ENCODE data around the gene COL13A1. TPM values are rescaled to one million over a fixed set of nuclear protein-coding genes. Genes with fewer than 3 reads are reported as not detected.
A peak's percentile ranks its signal among the peaks of the same experiment; 100 is the strongest.

The COL13A1 gene
- total and polyA plus RNA-seq, 2 experiments from 2014 or later: 5.2 to 8.6 TPM

DNA sequence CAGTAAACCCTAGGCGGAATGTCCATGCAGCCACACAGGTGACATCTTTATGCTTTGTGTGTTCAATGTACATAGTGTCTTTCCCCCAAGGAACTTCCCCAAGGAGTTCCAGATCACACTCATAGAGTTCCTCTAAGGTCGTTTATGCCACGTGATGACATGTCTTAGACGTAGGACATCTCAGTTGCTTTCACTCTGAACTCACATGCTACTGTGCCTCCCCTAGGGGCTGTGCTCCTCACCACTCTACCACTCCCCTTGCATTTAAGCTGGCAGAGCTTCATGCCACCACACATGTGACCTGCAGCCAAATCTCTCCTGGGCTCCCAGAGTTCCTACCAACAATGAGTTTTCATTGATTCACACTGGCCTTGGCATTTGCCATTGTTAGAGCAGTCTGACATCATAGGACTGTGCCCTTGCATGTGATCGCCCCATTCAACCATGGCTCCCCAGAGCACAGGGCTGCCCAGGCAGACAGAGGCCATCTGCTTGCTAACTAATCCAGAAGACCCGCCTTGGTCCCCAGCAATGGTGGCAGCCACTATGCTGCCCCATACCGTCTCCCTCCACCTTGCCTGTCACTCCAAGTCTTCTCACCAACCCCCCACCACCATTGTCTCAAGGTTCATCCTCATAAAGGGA lies 155.7 kb downstream of the COL13A1 start (continued):
- TF ChIP-seq, protein P1, sequence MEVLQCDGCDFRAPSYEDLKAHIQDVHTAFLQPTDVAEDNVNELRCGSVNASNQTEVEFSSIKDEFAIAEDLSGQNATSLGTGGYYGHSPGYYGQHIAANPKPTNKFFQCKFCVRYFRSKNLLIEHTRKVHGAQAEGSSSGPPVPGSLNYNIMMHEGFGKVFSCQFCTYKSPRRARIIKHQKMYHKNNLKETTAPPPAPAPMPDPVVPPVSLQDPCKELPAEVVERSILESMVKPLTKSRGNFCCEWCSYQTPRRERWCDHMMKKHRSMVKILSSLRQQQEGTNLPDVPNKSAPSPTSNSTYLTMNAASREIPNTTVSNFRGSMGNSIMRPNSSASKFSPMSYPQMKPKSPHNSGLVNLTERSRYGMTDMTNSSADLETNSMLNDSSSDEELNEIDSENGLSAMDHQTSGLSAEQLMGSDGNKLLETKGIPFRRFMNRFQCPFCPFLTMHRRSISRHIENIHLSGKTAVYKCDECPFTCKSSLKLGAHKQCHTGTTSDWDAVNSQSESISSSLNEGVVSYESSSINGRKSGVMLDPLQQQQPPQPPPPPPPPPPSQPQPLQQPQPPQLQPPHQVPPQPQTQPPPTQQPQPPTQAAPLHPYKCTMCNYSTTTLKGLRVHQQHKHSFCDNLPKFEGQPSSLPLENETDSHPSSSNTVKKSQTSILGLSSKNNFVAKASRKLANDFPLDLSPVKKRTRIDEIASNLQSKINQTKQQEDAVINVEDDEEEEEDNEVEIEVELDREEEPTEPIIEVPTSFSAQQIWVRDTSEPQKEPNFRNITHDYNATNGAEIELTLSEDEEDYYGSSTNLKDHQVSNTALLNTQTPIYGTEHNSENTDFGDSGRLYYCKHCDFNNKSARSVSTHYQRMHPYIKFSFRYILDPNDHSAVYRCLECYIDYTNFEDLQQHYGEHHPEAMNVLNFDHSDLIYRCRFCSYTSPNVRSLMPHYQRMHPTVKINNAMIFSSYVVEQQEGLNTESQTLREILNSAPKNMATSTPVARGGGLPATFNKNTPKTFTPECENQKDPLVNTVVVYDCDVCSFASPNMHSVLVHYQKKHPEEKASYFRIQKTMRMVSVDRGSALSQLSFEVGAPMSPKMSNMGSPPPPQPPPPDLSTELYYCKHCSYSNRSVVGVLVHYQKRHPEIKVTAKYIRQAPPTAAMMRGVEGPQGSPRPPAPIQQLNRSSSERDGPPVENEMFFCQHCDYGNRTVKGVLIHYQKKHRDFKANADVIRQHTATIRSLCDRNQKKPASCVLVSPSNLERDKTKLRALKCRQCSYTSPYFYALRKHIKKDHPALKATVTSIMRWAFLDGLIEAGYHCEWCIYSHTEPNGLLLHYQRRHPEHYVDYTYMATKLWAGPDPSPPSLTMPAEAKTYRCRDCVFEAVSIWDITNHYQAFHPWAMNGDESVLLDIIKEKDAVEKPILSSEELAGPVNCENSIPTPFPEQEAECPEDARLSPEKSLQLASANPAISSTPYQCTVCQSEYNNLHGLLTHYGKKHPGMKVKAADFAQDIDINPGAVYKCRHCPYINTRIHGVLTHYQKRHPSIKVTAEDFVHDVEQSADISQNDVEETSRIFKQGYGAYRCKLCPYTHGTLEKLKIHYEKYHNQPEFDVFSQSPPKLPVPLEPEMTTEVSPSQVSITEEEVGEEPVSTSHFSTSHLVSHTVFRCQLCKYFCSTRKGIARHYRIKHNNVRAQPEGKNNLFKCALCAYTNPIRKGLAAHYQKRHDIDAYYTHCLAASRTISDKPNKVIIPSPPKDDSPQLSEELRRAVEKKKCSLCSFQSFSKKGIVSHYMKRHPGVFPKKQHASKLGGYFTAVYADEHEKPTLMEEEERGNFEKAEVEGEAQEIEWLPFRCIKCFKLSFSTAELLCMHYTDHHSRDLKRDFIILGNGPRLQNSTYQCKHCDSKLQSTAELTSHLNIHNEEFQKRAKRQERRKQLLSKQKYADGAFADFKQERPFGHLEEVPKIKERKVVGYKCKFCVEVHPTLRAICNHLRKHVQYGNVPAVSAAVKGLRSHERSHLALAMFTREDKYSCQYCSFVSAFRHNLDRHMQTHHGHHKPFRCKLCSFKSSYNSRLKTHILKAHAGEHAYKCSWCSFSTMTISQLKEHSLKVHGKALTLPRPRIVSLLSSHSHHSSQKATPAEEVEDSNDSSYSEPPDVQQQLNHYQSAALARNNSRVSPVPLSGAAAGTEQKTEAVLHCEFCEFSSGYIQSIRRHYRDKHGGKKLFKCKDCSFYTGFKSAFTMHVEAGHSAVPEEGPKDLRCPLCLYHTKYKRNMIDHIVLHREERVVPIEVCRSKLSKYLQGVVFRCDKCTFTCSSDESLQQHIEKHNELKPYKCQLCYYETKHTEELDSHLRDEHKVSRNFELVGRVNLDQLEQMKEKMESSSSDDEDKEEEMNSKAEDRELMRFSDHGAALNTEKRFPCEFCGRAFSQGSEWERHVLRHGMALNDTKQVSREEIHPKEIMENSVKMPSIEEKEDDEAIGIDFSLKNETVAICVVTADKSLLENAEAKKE (CRISPR knock-in tag; IDR thresholded peaks at IDR 0.05): no peak
- TF ChIP-seq EZH2phosphoT487 (IDR thresholded peaks at IDR 0.05; ENCODE audit: unreplicated experiment): no peak
- TF ChIP-seq STAT1 (IDR thresholded peaks at IDR 0.05; ENCODE audit: unreplicated experiment): no peak
- TF ChIP-seq, protein P2, sequence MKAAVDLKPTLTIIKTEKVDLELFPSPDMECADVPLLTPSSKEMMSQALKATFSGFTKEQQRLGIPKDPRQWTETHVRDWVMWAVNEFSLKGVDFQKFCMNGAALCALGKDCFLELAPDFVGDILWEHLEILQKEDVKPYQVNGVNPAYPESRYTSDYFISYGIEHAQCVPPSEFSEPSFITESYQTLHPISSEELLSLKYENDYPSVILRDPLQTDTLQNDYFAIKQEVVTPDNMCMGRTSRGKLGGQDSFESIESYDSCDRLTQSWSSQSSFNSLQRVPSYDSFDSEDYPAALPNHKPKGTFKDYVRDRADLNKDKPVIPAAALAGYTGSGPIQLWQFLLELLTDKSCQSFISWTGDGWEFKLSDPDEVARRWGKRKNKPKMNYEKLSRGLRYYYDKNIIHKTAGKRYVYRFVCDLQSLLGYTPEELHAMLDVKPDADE (IDR thresholded peaks at IDR 0.05): no peak

DNA sequence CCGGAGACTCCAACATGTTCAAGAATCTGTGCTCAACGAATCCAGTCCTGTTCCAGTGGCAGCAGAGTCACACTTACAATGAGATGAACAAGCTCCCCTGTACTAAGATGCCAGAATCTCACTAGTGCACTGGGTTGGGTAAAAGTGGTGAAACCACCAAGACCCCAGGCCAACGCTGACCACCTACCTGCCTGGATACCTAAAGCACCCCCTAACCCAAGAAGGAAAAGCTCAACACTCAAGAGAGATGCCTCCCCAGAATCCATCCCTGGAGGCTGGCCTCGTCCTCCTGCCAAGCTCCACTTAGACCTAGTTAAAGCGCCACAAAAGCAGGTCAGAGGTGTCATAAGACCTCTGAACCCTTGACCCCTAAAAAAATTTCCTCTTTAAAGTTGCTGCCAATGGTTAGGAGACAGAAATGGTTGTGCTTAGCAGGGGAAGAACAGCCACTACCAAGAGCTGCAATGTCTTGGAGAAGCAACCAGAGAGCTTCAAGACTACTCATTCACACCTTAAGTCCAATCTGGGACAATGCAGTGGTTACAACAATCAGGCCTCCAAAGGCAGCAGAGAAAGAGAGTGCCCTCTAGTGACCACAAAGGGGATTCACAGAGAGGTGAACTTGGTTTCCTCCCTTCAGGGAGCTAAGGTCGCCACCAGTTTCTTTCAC lies 156.3 kb downstream of the COL13A1 start:
- Mint-ChIP-seq H3K4me1 (peaks cover 12% of the 10 kb centered on the region), H3K4me3 (no peak overlapping the region), H3K36me3 (ENCODE audit: low read depth) (no peaks in the 10 kb centered on the region), H3K9me3 (peaks cover 2% of the 10 kb centered on the region; the same call in 1 of the 3 replicates), H3K27ac (no peak overlapping the region), H3K27me3 (ENCODE audit: insufficient read depth, low read depth, poor library complexity) (peaks cover 20% of the 10 kb centered on the region)
- H3K4me1 ChIP-seq (ENCODE audit: insufficient read depth): no peaks in the 10 kb centered on the region
- ATAC-seq (peak; percentile 79), DNase-seq (ENCODE audit: low spot score) (peak; percentile 79)
- H2AFZ ChIP-seq: no peak overlapping the region
- H3K79me2 ChIP-seq (replicated peaks; ENCODE audit: insufficient read depth): no peaks in the 10 kb centered on the region
- H3K4me3 ChIP-seq: no peak overlapping the region
- no peaks in the 10 kb centered on the region for H3K36me3 ChIP-seq (ENCODE audit: insufficient read depth)
- H3F3A ChIP-seq (replicated peaks; ENCODE audit: low read depth): no peaks in the 10 kb centered on the region
- H3K4me2 ChIP-seq: no peak overlapping the region
- no peak overlapping the region for H3K27ac ChIP-seq (ENCODE audit: low read depth)
- H3K27me3 ChIP-seq (ENCODE audit: insufficient read depth): no peaks in the 10 kb centered on the region
- no peaks in the 10 kb centered on the region for H4K20me1 ChIP-seq (replicated peaks; ENCODE audit: insufficient read depth)
- H3K9me2 ChIP-seq (ENCODE audit: insufficient read depth): no peaks in the 10 kb centered on the region
- TF ChIP-seq, protein P3, sequence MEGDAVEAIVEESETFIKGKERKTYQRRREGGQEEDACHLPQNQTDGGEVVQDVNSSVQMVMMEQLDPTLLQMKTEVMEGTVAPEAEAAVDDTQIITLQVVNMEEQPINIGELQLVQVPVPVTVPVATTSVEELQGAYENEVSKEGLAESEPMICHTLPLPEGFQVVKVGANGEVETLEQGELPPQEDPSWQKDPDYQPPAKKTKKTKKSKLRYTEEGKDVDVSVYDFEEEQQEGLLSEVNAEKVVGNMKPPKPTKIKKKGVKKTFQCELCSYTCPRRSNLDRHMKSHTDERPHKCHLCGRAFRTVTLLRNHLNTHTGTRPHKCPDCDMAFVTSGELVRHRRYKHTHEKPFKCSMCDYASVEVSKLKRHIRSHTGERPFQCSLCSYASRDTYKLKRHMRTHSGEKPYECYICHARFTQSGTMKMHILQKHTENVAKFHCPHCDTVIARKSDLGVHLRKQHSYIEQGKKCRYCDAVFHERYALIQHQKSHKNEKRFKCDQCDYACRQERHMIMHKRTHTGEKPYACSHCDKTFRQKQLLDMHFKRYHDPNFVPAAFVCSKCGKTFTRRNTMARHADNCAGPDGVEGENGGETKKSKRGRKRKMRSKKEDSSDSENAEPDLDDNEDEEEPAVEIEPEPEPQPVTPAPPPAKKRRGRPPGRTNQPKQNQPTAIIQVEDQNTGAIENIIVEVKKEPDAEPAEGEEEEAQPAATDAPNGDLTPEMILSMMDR (conservative IDR thresholded peaks at IDR 0.05; ENCODE audit: low read depth in 2 of 2): peak; percentile 89 to 96
